ENCODE data around the gene SLC28A3. TPM values are rescaled to one million over a fixed set of nuclear protein-coding genes. Genes with fewer than 3 reads are reported as not detected.

SLC28A3 gene
- total and polyA plus RNA-seq, 2 of the 8 experiments (the other 6 are each of a cell fraction or from before 2014, with no cell fraction given): 0.02 TPM; not detected in 1

DNA sequence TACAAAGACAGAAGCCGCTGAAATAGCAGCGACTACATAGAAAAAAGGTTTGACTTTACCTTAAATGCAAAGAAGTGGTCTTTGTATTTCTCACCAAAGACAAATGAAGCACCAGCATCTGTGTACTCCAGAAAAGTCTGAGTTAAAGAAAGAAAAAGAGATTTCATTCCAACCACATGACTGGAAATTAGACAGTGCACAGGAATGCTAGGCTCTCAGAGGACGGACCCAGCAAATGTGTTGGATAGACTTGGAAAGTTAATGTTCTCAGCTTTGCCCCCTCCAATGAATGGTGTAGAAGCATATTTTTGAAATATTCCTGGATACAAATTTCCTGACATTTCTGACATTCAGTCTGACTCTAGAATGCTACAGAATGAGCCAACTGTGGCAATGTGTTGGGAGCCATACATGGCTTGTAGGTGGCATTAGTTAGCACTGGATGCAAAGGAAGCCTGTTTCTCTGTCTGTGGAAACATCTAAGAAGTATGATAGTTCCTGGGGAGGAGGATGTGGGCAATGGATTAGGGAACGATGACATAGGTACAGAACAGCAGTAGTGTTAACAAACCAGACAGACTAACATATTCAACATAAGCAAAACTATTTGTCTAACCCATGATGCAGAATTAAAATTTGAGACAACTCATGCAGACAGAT lies 43.3 kb downstream of the SLC28A3 start:
- H2BK12ac ChIP-seq (ENCODE audit: low read depth, low read length): no peak overlapping the region
- no peak overlapping the region for H3K23ac ChIP-seq (ENCODE audit: insufficient read length)
- H4K20me1 ChIP-seq (replicated peaks in 1 of 2; ENCODE audit: control insufficient read depth in 1 of 2, insufficient read depth in 2 of 2, low read length in 2 of 2): no peaks in the 10 kb centered on the region
- no peaks in the 10 kb centered on the region for H3K79me1 ChIP-seq (ENCODE audit: low read depth, low read length)
- no peak overlapping the region for H3K27ac ChIP-seq (ENCODE audit: low read depth, low read length)
- no peaks in the 10 kb centered on the region for H3K27me3 ChIP-seq (replicated peaks in 1 of 4; ENCODE audit: control insufficient read depth in 3 of 4, extremely low read depth in 1 of 4, insufficient read depth in 3 of 4, low read length in 3 of 4)
- no peak overlapping the region for H2BK120ac ChIP-seq (replicated peaks; ENCODE audit: low read depth, low read length)
- H4K91ac ChIP-seq (replicated peaks; ENCODE audit: insufficient read length, low read length): no peak overlapping the region
- no peaks in the 10 kb centered on the region for H3K9me3 ChIP-seq (ENCODE audit: insufficient read depth in 2 of 2, low read depth in 1 of 2, low read length in 1 of 2)
- TF ChIP-seq PHF8 (conservative IDR thresholded peaks at IDR 0.05; ENCODE audit: low read depth, low read length) (no peak), KDM1A (IDR thresholded peaks at IDR 0.05; ENCODE audit: borderline replicate concordance, low read length) (no peak), CTBP2 (IDR thresholded peaks at IDR 0.05; ENCODE audit: borderline replicate concordance, insufficient read depth, insufficient read length, low read length) (no peak), CBX8 (IDR thresholded peaks at IDR 0.05; ENCODE audit: borderline replicate concordance, low read depth, low read length) (no peak), EZH2 (IDR thresholded peaks at IDR 0.05; ENCODE audit: low read depth, low read length, severe bottlenecking) (no peak), EP300 (IDR thresholded peaks at IDR 0.05; ENCODE audit: borderline replicate concordance in 1 of 2, low read depth in 2 of 2, low read length in 2 of 2) (no peak)
- TF ChIP-seq, protein P1, sequence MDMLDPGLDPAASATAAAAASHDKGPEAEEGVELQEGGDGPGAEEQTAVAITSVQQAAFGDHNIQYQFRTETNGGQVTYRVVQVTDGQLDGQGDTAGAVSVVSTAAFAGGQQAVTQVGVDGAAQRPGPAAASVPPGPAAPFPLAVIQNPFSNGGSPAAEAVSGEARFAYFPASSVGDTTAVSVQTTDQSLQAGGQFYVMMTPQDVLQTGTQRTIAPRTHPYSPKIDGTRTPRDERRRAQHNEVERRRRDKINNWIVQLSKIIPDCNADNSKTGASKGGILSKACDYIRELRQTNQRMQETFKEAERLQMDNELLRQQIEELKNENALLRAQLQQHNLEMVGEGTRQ (IDR thresholded peaks at IDR 0.05; ENCODE audit: low read length): no peak
- no peak overlapping the region for H2BK5ac ChIP-seq (ENCODE audit: low read depth, low read length)
- ChIA-PET POLR2A (ENCODE audit: partially characterized antibody) (no interaction called here), CTCF (ENCODE audit: partially characterized antibody) (interaction anchor here (1.2 to 5.2 kb wide), 3 partner anchors 14 to 66 kb away, joined by 3 to 38 read pairs (median 3); no protein-coding TSS in a partner anchor)
- WGBS, 2 experiments (ENCODE audit: extremely low coverage in 1 of 2, insufficient coverage in 1 of 2, insufficient read length in 1 of 2, insufficient replicate concordance in 2 of 2, low coverage in 1 of 2, low lambda C conversion rate in 2 of 2, missing lambda C conversion rate in 1 of 2): 100% methylated on average over 4 of the region's 4 CpGs; no CpG with 5 or more reads in 1 of the 2 experiments
- no peak overlapping the region for H2AFZ ChIP-seq (ENCODE audit: low read length)
- no peak overlapping the region for H3K18ac ChIP-seq (ENCODE audit: extremely low read depth, low read length)
- H4K8ac ChIP-seq (ENCODE audit: extremely low read depth, insufficient read depth, low read length): no peak overlapping the region
- H2BK20ac ChIP-seq (ENCODE audit: low read length): no peak overlapping the region
- no peak overlapping the region for H3K14ac ChIP-seq (ENCODE audit: insufficient read length)
- H3K23me2 ChIP-seq (ENCODE audit: low read depth, low read length): no peaks in the 10 kb centered on the region
- no peak overlapping the region for H3K56ac ChIP-seq (replicated peaks; ENCODE audit: insufficient read length, low read depth, low read length)
- no peaks in the 10 kb centered on the region for H3K79me2 ChIP-seq (ENCODE audit: control insufficient read depth in 1 of 2, insufficient read depth in 2 of 2, low read length in 2 of 2)
- peaks cover 0 to 4% (median under 1%) of the 10 kb centered on the region in 4 experiments; a peak in 3 of 7 replicates for H3K4me1 ChIP-seq (replicated peaks in 1 of 4; ENCODE audit: control insufficient read depth in 3 of 4, insufficient read depth in 4 of 4, low read length in 3 of 4)
- H3K4me2 ChIP-seq (ENCODE audit: insufficient read depth in 1 of 2, low read depth in 2 of 2, low read length in 2 of 2): no peak overlapping the region
- FAIRE-seq: no peak
- no peak overlapping the region for H2AK5ac ChIP-seq (ENCODE audit: low read depth, low read length)
- DNase-seq (ENCODE audit: low read depth in 1 of 2, low spot score in 2 of 2): no peak
- H3K36me3 ChIP-seq (ENCODE audit: control insufficient read depth in 2 of 4, insufficient read depth in 4 of 4, low read length in 3 of 4): no peaks in the 10 kb centered on the region
- no peak overlapping the region for H3K4me3 ChIP-seq (ENCODE audit: extremely low read depth in 1 of 4, insufficient read depth in 2 of 4, low read depth in 3 of 4, low read length in 4 of 4)
- no peak overlapping the region for H3K4ac ChIP-seq (replicated peaks; ENCODE audit: insufficient read length, low read depth, low read length)
- H3K9ac ChIP-seq (replicated peaks in 1 of 4; ENCODE audit: extremely low read depth in 1 of 4, low read depth in 3 of 4, low read length in 3 of 4): no peak overlapping the region
- H2BK15ac ChIP-seq (ENCODE audit: low read length): no peak overlapping the region
- H4K5ac ChIP-seq (ENCODE audit: insufficient read length, low read depth, low read length): no peak overlapping the region
